Measurements from ENCODE around the gene ZFAND5. TPM values are rescaled to one million over a fixed set of nuclear protein-coding genes. Genes with fewer than 3 reads are reported as not detected.

ZFAND5 gene, protein sequence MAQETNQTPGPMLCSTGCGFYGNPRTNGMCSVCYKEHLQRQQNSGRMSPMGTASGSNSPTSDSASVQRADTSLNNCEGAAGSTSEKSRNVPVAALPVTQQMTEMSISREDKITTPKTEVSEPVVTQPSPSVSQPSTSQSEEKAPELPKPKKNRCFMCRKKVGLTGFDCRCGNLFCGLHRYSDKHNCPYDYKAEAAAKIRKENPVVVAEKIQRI
- total RNA-seq (100 to 1,000 TPM; 116 to 217 TPM), polyA plus RNA-seq (ENCODE audit: insufficient read length in 2 of 2) (100 to 1,000 TPM; 213 to 256 TPM)
- long read RNA-seq, donor 1, transcript ZFAND5-204 (6 exons, 2,686 nt): minor isoform, 9 of 56 reads
- long read RNA-seq, donor 1, transcript ZFAND5-205 (7 exons, 2,785 nt): major isoform, 34 of 56 reads
- long read RNA-seq, donor 1, partial matches to known transcripts: 7 of 56 reads
- long read RNA-seq, donor 1, other reads (novel, unspliced or antisense): 0 of 56 reads
- long read RNA-seq, donor 2, transcript ZFAND5-205 (7 exons, 2,785 nt): major isoform, 13 of 17 reads
- long read RNA-seq, donor 2, partial matches to known transcripts: 0 of 17 reads
- long read RNA-seq, donor 2, other reads (novel, unspliced or antisense): 0 of 17 reads
- long read RNA-seq, donor 3, transcript ZFAND5-205 (7 exons, 2,785 nt): major isoform, 14 of 25 reads
- long read RNA-seq, donor 3, partial matches to known transcripts: 9 of 25 reads
- long read RNA-seq, donor 3, other reads (novel, unspliced or antisense): 0 of 25 reads
- long read RNA-seq, donor 4, transcript ZFAND5-204 (6 exons, 2,686 nt): minor isoform, 9 of 36 reads
- long read RNA-seq, donor 4, transcript ZFAND5-205 (7 exons, 2,785 nt): major isoform, 11 of 36 reads
- long read RNA-seq, donor 4, transcript ZFAND5-206 (4 exons, 553 nt): minor isoform, 8 of 36 reads
- long read RNA-seq, donor 4, partial matches to known transcripts: 5 of 36 reads
- long read RNA-seq, donor 4, other reads (novel, unspliced or antisense): 0 of 36 reads

DNA sequence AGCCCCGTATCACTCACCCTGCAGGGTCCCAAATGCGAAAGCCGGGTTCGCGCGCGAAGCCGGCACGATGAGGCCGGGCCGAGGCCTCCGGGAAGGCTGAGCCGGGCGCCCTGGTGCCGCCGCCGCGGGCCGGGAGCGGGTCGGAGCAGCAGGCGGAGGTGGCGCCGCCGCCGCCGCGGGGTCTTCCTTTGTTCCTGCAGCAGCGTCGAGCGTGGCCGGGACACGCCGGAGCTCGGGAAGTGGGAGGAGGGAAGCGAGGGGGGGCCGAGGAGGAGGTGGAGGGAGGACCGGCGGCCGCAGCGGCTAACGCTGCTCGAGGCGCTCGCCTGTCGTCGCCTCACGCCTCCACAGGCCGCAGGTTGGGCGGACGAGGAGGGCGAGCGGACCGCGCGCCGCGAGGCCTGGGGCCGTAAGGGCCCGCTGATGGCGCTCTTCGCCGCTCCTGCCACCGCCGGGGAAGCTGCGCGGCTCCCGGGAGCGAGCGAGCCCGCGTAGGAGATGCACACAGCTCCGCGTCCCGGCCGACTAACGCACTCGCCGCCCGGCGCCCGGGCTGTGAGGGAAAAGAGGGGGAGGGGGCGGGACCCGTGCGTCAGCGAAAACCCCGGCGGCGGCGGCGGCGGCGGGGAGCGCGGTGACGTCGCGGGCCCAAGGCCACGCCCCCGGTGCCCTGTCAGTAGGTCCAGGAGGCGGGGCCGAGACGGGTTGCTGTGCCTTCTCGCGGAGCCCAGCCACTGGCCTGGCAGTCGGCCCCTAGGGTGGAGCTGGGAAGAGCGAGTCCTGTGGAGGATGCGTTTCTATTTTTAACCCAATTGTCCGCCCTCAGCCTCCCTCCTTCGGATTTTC is at the start of gene ZFAND5:
Gene ZFAND5, minus strand, starts transcription at position 530 of the 846 bp plus-strand sequence. CDS start 4,430 bp downstream, outside the sequence.
- Histone ChIP-seq H3K36me3 (ENCODE audit: control insufficient read depth, insufficient read depth, low read length) (no peaks in the 10 kb centered on the region), H3K9me3 (ENCODE audit: control insufficient read depth, insufficient read depth, low read length) (no peaks in the 10 kb centered on the region), H3K27ac (ENCODE audit: low read depth, low read length) (peak within 1 kb of the TSS; percentile 100), H3K4me1 (ENCODE audit: control insufficient read depth, insufficient read depth, low read length) (peaks cover 5% of the 10 kb centered on the region), H3K4me3 (ENCODE audit: low read depth, low read length) (peak within 1 kb of the TSS; percentile 90), H3K27me3 (ENCODE audit: control insufficient read depth, insufficient read depth, low read length) (no peaks in the 10 kb centered on the region)
- peak; percentile 87 to 99 (median 94) for DNase-seq (ENCODE audit: low read depth in 4 of 6, low spot score in 6 of 6)
- WGBS (ENCODE audit: insufficient coverage): under 1% methylated on average over 107 of the region's 110 CpGs

DNA sequence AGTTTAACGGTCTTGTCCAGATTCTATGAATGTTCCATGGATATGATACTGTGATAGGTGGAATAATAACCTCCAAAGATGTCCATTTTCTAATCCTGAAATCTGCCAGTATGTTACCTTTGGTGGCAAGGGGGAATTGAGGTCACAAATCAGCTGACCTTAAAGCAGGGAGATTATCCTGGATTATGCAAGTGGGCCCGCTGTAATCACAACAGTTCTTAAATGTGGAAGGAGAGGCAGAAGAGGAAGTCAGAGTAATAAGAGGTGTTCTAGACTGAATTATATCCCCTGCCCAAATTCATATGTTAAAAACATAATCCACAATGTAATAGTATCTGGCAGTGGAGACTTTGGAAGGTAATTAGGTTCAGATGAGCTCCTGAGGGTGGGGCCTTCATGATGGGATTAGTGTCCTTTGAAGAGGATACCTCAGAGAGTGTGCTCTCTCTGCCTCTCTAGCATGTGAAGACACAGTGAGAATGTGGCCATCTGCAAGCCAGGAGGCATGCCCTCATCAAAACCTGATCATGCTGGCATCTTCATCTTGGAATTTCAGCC is 47.6 kb upstream of the ZFAND5 start:
- Histone ChIP-seq H3K4me3 (ENCODE audit: low read depth, low read length) (no peak overlapping the region), H3K4me1 (ENCODE audit: control insufficient read depth, insufficient read depth, low read length) (no peaks in the 10 kb centered on the region), H3K27ac (ENCODE audit: low read depth, low read length) (no peak overlapping the region), H3K27me3 (ENCODE audit: control insufficient read depth, insufficient read depth, low read length) (no peaks in the 10 kb centered on the region), H3K9me3 (ENCODE audit: control insufficient read depth, insufficient read depth, low read length) (no peaks in the 10 kb centered on the region), H3K36me3 (ENCODE audit: control insufficient read depth, insufficient read depth, low read length) (no peaks in the 10 kb centered on the region)
- no peak for DNase-seq (ENCODE audit: low read depth in 4 of 6, low spot score in 6 of 6)
- no CpG with 5 or more reads among the region's 2 CpGs for WGBS (ENCODE audit: insufficient coverage)

DNA sequence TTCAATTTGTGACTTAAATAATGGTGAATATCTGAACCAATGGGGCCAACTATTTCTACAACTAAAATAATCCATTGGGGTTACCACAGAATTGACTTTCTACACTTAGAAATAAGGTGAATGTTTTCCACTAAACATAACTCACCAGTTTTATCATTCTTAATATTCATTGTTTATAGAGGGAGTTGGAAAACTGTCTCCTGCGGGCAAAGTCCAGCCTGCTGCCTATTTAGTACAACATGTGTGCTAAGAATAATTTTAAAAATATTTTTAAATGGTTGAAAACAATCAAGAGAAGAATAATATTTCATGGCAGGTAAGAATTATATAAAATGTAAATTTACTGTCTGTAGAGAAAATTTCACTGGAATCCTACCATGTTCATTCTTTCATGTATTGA is 45.2 kb upstream of the ZFAND5 start:
- Histone ChIP-seq H3K27ac (ENCODE audit: low read depth, low read length) (no peak overlapping the region), H3K9me3 (ENCODE audit: control insufficient read depth, insufficient read depth, low read length) (no peaks in the 10 kb centered on the region), H3K4me1 (ENCODE audit: control insufficient read depth, insufficient read depth, low read length) (no peaks in the 10 kb centered on the region), H3K36me3 (ENCODE audit: control insufficient read depth, insufficient read depth, low read length) (no peaks in the 10 kb centered on the region), H3K27me3 (ENCODE audit: control insufficient read depth, insufficient read depth, low read length) (no peaks in the 10 kb centered on the region), H3K4me3 (ENCODE audit: low read depth, low read length) (no peak overlapping the region)
- no CpG with 5 or more reads among the region's 1 CpG for WGBS (ENCODE audit: insufficient coverage)
- no peak for DNase-seq (ENCODE audit: low read depth in 4 of 6, low spot score in 6 of 6)

DNA sequence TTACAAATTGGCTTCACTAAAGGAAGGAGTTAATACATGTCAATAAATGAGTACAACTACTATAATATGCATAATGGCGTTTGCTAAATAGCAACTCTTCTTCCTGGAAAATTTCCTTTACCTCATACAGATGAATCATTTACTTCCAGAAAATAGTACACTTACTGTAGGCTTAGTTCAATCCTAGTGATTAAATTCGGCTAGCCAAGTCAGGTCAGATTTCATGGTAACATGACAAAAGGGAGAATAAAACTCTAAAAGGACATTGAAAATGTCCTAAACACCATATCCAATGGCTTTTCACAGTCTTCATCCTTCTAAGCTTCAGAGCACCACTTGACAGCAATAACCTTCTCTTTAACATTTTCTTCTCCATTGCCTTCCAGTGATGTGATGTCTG is 42.1 kb upstream of the ZFAND5 start:
- Histone ChIP-seq H3K4me3 (ENCODE audit: low read depth, low read length) (no peak overlapping the region), H3K36me3 (ENCODE audit: control insufficient read depth, insufficient read depth, low read length) (no peaks in the 10 kb centered on the region), H3K4me1 (ENCODE audit: control insufficient read depth, insufficient read depth, low read length) (no peaks in the 10 kb centered on the region), H3K9me3 (ENCODE audit: control insufficient read depth, insufficient read depth, low read length) (no peaks in the 10 kb centered on the region), H3K27me3 (ENCODE audit: control insufficient read depth, insufficient read depth, low read length) (no peaks in the 10 kb centered on the region), H3K27ac (ENCODE audit: low read depth, low read length) (no peak overlapping the region)
- WGBS (ENCODE audit: insufficient coverage): no CpG with 5 or more reads among the region's 2 CpGs
- DNase-seq (ENCODE audit: low read depth in 4 of 6, low spot score in 6 of 6): peak in 1 of 6 donors; percentile 32

DNA sequence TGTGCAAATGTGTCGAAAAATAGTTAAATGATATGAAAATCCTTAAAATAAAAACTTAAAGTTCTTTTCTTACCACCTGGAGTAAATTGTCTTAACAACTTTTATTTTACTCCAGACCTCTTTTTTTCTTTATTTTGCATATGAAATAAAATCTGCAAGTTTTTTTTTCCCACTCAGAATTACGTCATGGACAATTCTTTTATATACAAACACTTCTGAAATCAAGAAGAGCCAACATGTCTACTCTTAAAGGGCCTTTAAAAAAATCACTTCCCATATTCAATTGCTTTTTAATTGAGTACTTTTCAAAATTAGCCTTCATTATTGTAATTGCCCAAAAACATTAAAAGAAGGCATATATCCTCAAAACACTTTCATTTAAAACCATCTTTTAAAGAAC is 37.7 kb upstream of the ZFAND5 start:
- 40% methylated on average over 1 of the region's 2 CpGs for WGBS (ENCODE audit: insufficient coverage)
- Histone ChIP-seq H3K36me3 (ENCODE audit: control insufficient read depth, insufficient read depth, low read length) (no peaks in the 10 kb centered on the region), H3K27ac (ENCODE audit: low read depth, low read length) (no peak overlapping the region), H3K27me3 (ENCODE audit: control insufficient read depth, insufficient read depth, low read length) (no peaks in the 10 kb centered on the region), H3K4me3 (ENCODE audit: low read depth, low read length) (no peak overlapping the region), H3K9me3 (ENCODE audit: control insufficient read depth, insufficient read depth, low read length) (no peaks in the 10 kb centered on the region), H3K4me1 (ENCODE audit: control insufficient read depth, insufficient read depth, low read length) (no peaks in the 10 kb centered on the region)
- no peak for DNase-seq (ENCODE audit: low read depth in 4 of 6, low spot score in 6 of 6)

DNA sequence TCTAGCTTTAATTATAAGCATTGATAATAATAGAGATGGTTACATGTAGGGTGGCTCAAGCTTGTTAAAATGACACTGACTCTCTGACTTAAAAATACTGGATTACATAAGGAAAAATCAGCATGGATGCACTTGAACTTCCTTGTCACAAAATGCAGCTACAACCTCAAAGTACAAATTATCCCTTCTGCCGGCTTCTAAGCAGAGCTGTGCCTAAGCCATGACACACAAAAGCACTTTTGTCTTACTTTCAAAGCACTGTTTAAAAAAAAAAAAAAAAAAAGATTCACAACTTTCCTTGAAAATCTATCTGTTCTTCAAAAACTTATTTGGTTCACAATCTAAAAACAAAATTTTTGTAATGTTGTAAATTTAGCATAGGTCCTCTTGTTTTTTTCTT is 36.4 kb upstream of the ZFAND5 start:
- Histone ChIP-seq H3K27me3 (ENCODE audit: control insufficient read depth, insufficient read depth, low read length) (no peaks in the 10 kb centered on the region), H3K36me3 (ENCODE audit: control insufficient read depth, insufficient read depth, low read length) (no peaks in the 10 kb centered on the region), H3K27ac (ENCODE audit: low read depth, low read length) (no peak overlapping the region), H3K9me3 (ENCODE audit: control insufficient read depth, insufficient read depth, low read length) (no peaks in the 10 kb centered on the region), H3K4me3 (ENCODE audit: low read depth, low read length) (no peak overlapping the region), H3K4me1 (ENCODE audit: control insufficient read depth, insufficient read depth, low read length) (no peaks in the 10 kb centered on the region)
- 17% methylated on average over 1 of the region's 1 CpG for WGBS (ENCODE audit: insufficient coverage)
- DNase-seq (ENCODE audit: low read depth in 4 of 6, low spot score in 6 of 6): peak in 1 of 6 donors; percentile 15

DNA sequence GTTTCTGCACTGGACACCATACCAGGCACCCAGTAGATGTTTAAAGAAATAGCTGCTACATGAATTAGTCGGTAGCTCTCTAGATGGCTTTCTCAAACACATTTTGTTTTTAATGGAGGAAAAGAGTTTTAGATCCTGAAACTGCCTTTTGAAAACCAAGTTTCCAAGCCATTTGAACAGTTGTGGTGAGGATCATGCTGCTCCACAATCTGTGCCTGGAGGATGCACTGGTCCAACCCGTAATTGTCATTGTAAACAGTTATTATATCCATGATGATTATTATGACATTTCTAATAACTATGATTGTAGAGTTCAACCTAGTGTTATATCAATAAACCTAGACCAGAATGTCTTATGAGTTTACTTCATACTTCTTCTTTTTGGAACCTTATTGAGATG is 35.9 kb upstream of the ZFAND5 start:
- Histone ChIP-seq H3K36me3 (ENCODE audit: control insufficient read depth, insufficient read depth, low read length) (no peaks in the 10 kb centered on the region), H3K27ac (ENCODE audit: low read depth, low read length) (no peak overlapping the region), H3K4me3 (ENCODE audit: low read depth, low read length) (no peak overlapping the region), H3K9me3 (ENCODE audit: control insufficient read depth, insufficient read depth, low read length) (no peaks in the 10 kb centered on the region), H3K27me3 (ENCODE audit: control insufficient read depth, insufficient read depth, low read length) (no peaks in the 10 kb centered on the region), H3K4me1 (ENCODE audit: control insufficient read depth, insufficient read depth, low read length) (no peaks in the 10 kb centered on the region)
- no peak for DNase-seq (ENCODE audit: low read depth in 4 of 6, low spot score in 6 of 6)
- no CpG with 5 or more reads among the region's 2 CpGs for WGBS (ENCODE audit: insufficient coverage)

DNA sequence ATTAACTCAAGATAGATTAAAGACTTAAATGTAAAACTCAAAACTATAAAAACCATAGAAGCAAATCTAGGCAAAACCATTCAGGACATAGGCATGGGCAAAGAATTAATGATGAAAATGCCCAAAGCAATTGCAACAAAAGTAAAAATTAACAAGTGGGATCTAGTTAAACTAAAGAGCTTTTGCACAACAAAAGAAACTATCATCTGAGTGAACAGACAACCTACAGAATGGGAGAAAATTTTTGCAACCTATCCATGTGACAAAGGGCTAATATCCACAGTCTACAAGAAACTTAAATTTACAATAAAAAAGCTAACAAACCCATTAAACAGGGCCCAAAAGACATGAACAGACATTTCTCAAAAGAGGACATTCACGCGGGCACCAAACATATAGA is 34.4 kb upstream of the ZFAND5 start:
- DNase-seq (ENCODE audit: low read depth in 4 of 6, low spot score in 6 of 6): no peak
- no peak overlapping the region for H3K4me3 ChIP-seq (ENCODE audit: low read depth, low read length)
- no peaks in the 10 kb centered on the region for H3K36me3 ChIP-seq (ENCODE audit: control insufficient read depth, insufficient read depth, low read length)
- no CpG with 5 or more reads among the region's 2 CpGs for WGBS (ENCODE audit: insufficient coverage)
- no peaks in the 10 kb centered on the region for H3K9me3 ChIP-seq (ENCODE audit: control insufficient read depth, insufficient read depth, low read length)
- H3K27ac ChIP-seq (ENCODE audit: low read depth, low read length): no peak overlapping the region
- no peaks in the 10 kb centered on the region for H3K4me1 ChIP-seq (ENCODE audit: control insufficient read depth, insufficient read depth, low read length)
- H3K27me3 ChIP-seq (ENCODE audit: control insufficient read depth, insufficient read depth, low read length): no peaks in the 10 kb centered on the region

Measured in spinal cord (tissue), 10 donors.